Astrocyte of the cerebellum (primary cell): ENCODE data around the gene VAX1.
"Not testable (repeated sequence)": the region's sequence is repeated elsewhere in the genome, so short reads cannot be mapped to it uniquely, and the experiment has no call there.

Experiments used
- DNase-seq: peaks from one replicate; pipeline ENCODE4 v3.0.0-alpha.2; 2011; ENCODE audit warnings: low read depth
- H3K4me3 ChIP-seq: 2 replicates; pipeline ENCODE4 v1.5.1; 2011; ENCODE audit warnings: mild to moderate bottlenecking, low read depth, low read length, moderate library complexity
- in situ Hi-C: cut with HindIII; loops from 2 replicates; pipeline ENCODE4 v1.10.0; 2017; ENCODE audit warnings: low sequenced_read_pairs
- TF ChIP-seq, protein P1 (sequence below): IDR thresholded peaks from 2 replicates; pipeline ENCODE4 v1.5.1; 2012; ENCODE audit warnings: low read length, low read depth, moderate library complexity, mild to moderate bottlenecking; ENCODE audit errors: missing control alignments

The VAX1 gene

DNA sequence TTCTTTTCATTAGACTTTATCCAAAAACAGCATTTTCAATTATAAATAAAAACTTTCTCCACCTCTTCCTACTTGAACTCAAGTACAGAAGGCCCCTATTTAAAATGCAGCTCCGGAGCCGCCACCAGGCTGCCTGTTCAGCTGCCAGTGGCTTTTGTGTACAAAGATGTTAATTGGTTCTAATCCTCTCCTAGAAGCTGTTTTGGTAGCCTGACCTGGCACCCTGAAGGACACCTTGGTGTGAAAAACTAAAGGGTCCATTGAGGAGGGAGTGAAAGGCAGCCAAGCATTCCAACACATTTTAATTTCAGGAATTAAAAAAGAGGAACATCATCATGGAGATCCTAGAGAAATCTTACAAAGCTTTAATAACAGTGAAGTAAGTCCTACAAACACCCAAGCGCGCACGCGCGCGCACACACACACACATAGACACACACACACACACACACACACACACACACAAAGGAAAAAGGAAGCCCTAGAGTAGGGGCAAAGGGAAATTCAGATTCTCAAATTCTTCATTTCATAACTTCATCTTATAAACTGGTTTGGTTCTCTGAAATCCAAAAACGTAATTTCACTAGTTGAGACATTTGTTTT, 41.4 kb downstream of the VAX1 start:
- H3K4me3 ChIP-seq = no peak overlapping the region
- DNase-seq = no peak
- TF ChIP-seq, protein P1, sequence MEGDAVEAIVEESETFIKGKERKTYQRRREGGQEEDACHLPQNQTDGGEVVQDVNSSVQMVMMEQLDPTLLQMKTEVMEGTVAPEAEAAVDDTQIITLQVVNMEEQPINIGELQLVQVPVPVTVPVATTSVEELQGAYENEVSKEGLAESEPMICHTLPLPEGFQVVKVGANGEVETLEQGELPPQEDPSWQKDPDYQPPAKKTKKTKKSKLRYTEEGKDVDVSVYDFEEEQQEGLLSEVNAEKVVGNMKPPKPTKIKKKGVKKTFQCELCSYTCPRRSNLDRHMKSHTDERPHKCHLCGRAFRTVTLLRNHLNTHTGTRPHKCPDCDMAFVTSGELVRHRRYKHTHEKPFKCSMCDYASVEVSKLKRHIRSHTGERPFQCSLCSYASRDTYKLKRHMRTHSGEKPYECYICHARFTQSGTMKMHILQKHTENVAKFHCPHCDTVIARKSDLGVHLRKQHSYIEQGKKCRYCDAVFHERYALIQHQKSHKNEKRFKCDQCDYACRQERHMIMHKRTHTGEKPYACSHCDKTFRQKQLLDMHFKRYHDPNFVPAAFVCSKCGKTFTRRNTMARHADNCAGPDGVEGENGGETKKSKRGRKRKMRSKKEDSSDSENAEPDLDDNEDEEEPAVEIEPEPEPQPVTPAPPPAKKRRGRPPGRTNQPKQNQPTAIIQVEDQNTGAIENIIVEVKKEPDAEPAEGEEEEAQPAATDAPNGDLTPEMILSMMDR = no peak
- in situ Hi-C loops = no loop called here

DNA sequence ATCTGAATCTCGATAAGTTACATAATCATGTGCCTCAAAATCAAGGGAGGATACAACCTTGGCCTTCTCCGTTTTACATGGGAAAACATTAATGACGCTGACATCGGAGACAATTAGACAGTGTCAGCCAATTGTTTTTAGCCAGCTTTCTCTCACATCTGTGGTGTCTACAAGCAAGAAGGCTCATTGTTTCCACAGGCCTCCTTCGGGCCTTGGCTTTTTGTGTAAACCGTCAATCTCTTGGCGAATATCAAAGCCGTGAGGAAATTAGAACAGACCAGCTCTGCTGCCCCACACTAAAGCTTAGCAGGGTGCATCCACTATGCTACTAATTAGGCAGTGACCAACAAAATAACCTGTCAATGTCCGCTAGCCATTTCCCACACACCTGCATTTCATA, 43.2 kb downstream of the VAX1 start:
- in situ Hi-C loops = no loop called here
- no peak overlapping the region for H3K4me3 ChIP-seq
- DNase-seq = no peak

DNA sequence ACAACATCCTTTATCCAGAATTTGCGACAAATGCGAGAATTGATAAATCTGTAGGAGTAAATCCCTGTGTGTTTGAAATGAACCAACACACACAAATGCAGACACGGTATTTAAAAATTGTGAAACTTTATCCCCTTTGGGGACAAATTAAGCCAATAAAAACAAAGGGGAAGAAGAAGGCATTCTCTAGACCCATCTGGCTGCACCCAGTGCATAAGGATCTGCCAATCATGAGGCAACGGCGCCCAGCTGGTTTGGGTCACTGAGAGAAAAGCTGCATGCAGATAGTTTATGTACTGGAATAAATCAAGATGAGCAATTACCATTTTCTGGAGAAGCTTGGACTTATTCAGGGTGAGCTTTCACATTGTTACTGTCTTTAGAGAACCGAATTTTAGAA, 45.7 kb downstream of the VAX1 start:
- in situ Hi-C loops = no loop called here
- TF ChIP-seq, protein P1 = no peak
- H3K4me3 ChIP-seq = no peak overlapping the region
- DNase-seq = no peak

More for the DNA sequence above, 43.2 kb downstream of the VAX1 start:
- TF ChIP-seq, protein P1 = no peak

DNA sequence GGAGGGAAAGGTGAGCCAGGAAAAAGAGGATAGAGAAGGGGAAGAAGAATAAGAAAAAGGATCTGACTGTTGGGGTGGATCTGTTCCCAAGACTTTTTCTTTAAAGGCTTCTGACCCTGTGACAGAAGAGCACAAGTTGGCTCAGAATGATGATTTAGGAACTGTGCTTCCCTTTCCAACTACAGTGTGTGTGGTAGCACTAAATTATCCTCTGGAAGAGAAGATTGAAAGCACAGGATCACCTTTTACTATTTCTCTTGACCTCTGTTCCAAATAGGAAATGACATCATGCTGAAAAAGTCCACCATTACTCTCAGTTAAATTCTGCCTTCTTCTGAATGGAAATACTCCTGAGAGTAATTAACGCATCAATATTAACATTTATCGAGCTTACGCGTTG, 47.2 kb downstream of the VAX1 start:
- TF ChIP-seq, protein P1 = no peak

DNA sequence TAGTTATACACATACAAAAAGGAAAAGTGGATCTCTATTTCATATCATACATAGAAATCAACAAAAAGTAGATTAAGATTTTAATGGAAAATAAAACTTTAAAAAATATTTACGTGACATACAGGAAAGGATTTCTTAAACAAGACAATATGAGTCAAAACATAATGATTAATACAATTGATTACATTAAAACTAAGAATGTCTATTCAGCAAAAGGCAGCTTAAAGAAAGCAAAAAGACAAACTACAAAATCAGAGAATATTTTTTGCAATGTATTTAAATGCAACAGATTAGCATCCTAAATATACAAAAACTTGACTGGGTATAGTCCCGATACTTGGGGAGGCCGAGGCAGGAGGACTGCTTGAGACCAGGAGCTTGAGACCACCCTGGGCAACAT, 50.5 kb downstream of the VAX1 start:
- H3K4me3 ChIP-seq = no peak overlapping the region
- no peak for DNase-seq
- TF ChIP-seq, protein P1 = no peak
- in situ Hi-C loops = no loop called here

More for the DNA sequence above, 47.2 kb downstream of the VAX1 start:
- DNase-seq = no peak
- in situ Hi-C loops = no loop called here
- no peak overlapping the region for H3K4me3 ChIP-seq

DNA sequence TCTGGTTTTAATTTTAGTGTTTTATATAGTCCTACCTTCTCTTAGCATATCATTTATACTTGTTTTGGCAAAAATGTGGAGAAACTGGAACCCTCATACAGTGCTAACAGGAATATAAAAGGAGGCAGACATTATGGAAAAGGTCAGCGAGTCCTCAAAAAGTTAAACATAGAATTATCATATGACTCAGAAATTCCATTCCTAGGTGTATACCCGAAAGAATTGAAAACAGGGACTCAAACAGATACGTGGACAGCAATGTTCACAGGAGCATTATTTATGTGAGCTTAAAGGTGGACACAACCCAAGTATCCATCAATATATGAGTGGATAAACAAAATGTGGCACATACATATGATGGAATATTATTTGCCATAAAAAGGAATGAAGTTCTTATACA, 51.5 kb downstream of the VAX1 start:
- no peak overlapping the region for H3K4me3 ChIP-seq
- DNase-seq = no peak
- TF ChIP-seq, protein P1 = no peak
- in situ Hi-C loops = no loop called here

DNA sequence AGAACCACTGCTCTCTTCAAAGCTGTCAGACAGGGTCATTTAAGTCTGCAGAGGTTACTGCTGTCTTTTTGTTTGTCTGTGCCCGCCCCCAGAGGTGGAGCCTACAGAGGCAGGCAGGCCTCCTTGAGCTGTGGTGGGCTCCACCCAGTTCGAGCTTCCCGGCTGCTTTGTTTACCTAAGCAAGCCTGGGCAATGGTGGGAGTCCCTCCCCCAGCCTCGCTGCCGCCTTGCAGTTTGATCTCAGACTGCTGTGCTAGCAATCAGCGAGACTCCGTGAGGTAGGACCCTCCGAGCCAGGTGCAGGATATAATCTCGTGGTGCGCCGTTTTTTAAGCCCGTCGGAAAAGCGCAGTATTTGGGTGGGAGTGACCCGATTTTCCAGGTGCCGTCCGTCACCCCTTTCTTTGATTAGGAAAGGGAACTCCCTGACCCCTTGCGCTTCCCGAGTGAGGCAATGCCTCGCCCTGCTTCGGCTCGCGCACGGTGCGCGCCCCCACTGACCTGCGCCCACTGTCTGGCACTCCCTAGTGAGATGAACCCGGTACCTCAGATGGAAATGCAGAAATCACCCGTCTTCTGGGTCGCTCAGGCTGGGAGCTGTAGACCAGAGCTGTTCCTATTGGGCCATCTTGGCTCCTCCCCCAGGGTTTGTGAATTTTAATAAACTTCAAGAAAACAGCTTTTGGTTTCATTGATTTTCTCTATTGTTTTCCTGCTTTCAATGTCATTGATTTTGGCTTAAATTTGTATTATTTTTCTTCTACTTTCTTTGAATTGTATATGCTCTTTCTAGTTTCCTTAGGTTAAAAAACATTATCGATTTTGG, 53.4 kb downstream of the VAX1 start:
- DNase-seq, H3K4me3 ChIP-seq, in situ Hi-C loops: not testable (repeated sequence)
